Neural crest cell (in vitro differentiated cells): ENCODE results near the gene DLG1. TPM values are rescaled to one million over a fixed set of nuclear protein-coding genes. Genes with fewer than 3 reads are reported as not detected.

ENCODE experiments used
- DNase-seq: peaks from one replicate; pipeline ENCODE4 v3.0.0; 2021; ENCODE audit warnings: low read depth, mixed read lengths, low spot score
- H3K27ac Mint-ChIP-seq: one replicate; pipeline ENCODE4 v1.8.0; 2021; ENCODE audit warnings: mild to moderate bottlenecking, mixed read lengths; ENCODE audit not compliant: unreplicated experiment
- H3K27me3 Mint-ChIP-seq: 2 replicates; pipeline ENCODE4 v1.8.0; 2021; ENCODE audit warnings: low read depth, mild to moderate bottlenecking, mixed read lengths
- H3K36me3 Mint-ChIP-seq: 2 replicates; pipeline ENCODE4 v1.8.0; 2021; ENCODE audit warnings: low read depth, mild to moderate bottlenecking, mixed read lengths
- H3K4me1 Mint-ChIP-seq: 2 replicates; pipeline ENCODE4 v1.8.0; 2021; ENCODE audit warnings: mixed read lengths
- H3K4me3 Mint-ChIP-seq: one replicate; pipeline ENCODE4 v1.8.0; 2021; ENCODE audit warnings: mild to moderate bottlenecking, mixed read lengths
- H3K9me3 Mint-ChIP-seq: 2 replicates; pipeline ENCODE4 v1.8.0; 2021; ENCODE audit warnings: mixed read lengths
- CTCF ChIP-seq: fragments of 200-600 bp; sonication (generic); conservative IDR thresholded peaks from 2 replicates; pipeline ENCODE4 v1.5.0; 2021; ENCODE audit warnings: antibody characterized with exemption, mild to moderate bottlenecking
- total RNA-seq: library from RNA; stranded (reverse); gene quantifications from 2 replicates; pipeline ENCODE4 v1.2.1, GENCODE V29; 2021

The DLG1 gene
- total RNA-seq, 1 donor from 2014 or later, result 95.5 TPM

- H3K9me3 Mint-ChIP-seq, result no peaks in the 10 kb centered on the region
- no peak for TF ChIP-seq CTCF
- H3K36me3 Mint-ChIP-seq, result peaks cover 39% of the 10 kb centered on the region
- no peak overlapping the region for H3K27ac Mint-ChIP-seq
- no peaks in the 10 kb centered on the region for H3K27me3 Mint-ChIP-seq
- peaks cover 7% of the 10 kb centered on the region for H3K4me1 Mint-ChIP-seq
- H3K4me3 Mint-ChIP-seq, result no peak overlapping the region
- DNase-seq, result no peak
These were observed 165.4 kb downstream of the DLG1 start for GRCh38 chr3:197132916-197133530.

DNA sequence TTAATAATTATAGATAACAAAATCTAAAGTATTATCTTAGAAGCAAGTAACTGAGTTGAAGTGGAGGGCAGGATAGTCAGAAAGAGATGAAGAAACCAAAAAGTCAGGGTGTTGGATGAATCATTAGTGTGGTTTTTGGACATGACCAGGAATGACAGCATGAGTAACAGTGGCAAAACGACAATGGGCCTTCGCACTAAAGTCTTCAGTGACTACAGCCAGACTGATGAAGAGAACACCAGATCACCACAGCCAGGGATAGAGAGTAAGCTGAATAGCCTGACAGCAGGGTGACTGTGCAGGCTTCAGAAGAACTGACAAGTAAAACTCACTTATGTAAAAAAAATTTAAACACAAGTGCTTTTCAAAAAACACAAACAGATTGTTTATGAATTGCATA lies 172.8 kb downstream of the DLG1 start:
- H3K27ac Mint-ChIP-seq, result no peak overlapping the region
- H3K27me3 Mint-ChIP-seq, result no peaks in the 10 kb centered on the region
- no peak for DNase-seq
- H3K36me3 Mint-ChIP-seq, result peaks cover 19% of the 10 kb centered on the region
- no peaks in the 10 kb centered on the region for H3K4me1 Mint-ChIP-seq
- no peak overlapping the region for H3K4me3 Mint-ChIP-seq
- TF ChIP-seq CTCF, result no peak
- no peaks in the 10 kb centered on the region for H3K9me3 Mint-ChIP-seq

- H3K4me3 Mint-ChIP-seq, result no peak overlapping the region
- no peak for DNase-seq
- no peaks in the 10 kb centered on the region for H3K9me3 Mint-ChIP-seq
- peaks cover 19% of the 10 kb centered on the region for H3K36me3 Mint-ChIP-seq
- H3K27ac Mint-ChIP-seq, result no peak overlapping the region
- H3K4me1 Mint-ChIP-seq, result no peaks in the 10 kb centered on the region
- no peak for TF ChIP-seq CTCF
- no peaks in the 10 kb centered on the region for H3K27me3 Mint-ChIP-seq
These were observed 173.7 kb downstream of the DLG1 start for GRCh38 chr3:197124713-197125112.

GRCh38 chr3:197122394-197122793 lies 176.0 kb downstream of the DLG1 start:
- no peak for TF ChIP-seq CTCF
- peaks cover 11% of the 10 kb centered on the region for H3K36me3 Mint-ChIP-seq
- H3K4me3 Mint-ChIP-seq, result no peak overlapping the region
- H3K27ac Mint-ChIP-seq, result no peak overlapping the region
- H3K4me1 Mint-ChIP-seq, result no peaks in the 10 kb centered on the region
- H3K27me3 Mint-ChIP-seq, result no peaks in the 10 kb centered on the region
- no peaks in the 10 kb centered on the region for H3K9me3 Mint-ChIP-seq
- no peak for DNase-seq

DNA sequence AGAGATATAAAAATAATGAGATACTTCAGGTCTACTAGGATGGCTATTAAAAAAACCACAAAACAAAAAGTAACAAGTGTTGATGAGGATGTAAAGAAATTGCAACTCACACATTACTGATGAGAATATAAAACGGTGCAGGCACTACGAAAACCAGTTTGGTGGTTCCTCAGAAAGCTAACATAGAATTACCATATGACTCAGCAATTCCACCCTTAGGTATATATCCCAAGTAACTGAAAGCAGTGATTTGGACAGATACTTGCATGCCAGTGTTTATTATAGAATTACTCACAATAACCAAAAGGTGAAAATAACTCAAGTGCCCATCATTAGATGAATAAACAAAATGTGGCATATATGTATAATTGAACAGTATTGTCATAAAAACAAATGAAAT lies 181.3 kb downstream of the DLG1 start:
- Mint-ChIP-seq H3K27ac (no peak overlapping the region), H3K9me3 (peaks cover 2% of the 10 kb centered on the region), H3K4me1 (no peaks in the 10 kb centered on the region), H3K4me3 (no peak overlapping the region), H3K27me3 (no peaks in the 10 kb centered on the region), H3K36me3 (peaks cover 30% of the 10 kb centered on the region)
- no peak for DNase-seq
- TF ChIP-seq CTCF, result no peak
